Measurements from ENCODE around the gene LDLRAD4.

LDLRAD4 gene

DNA sequence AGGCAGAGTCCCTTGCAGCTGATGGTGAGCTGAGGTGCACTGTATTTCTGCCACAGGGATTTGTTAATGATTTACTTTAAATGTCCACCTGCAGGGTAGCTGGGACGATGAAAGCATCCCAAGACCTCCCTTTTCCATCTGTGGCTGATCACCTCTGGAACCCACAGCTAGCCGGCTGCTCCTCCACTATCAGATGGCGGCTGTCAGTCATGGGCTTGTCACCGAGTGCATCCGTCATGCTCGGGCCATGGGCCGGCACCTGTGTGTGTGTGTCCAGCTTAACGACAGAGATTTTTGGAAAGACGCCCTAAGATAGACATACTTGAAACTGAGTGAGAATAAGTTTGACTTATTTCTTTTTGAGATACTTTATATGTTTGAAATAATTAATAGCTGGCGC, 272.6 kb downstream of the LDLRAD4 start:
- Histone ChIP-seq H3K4me1 (ENCODE audit: control insufficient read depth, insufficient read depth, low read length) (no peaks in the 10 kb centered on the region), H3K4me2 (ENCODE audit: low read length) (no peak overlapping the region), H3K27me3 (ENCODE audit: control insufficient read depth, insufficient read depth, low read length) (peaks cover 2% of the 10 kb centered on the region), H3K9ac (ENCODE audit: low read depth, low read length) (no peak overlapping the region), H3K36me3 (ENCODE audit: insufficient read depth, low read length) (no peaks in the 10 kb centered on the region), H3K9me3 (replicated peaks; ENCODE audit: low read length) (no peaks in the 10 kb centered on the region), H3K4me3 (ENCODE audit: low read length) (no peak overlapping the region)

GRCh38 chr18:13492314-13492713, 273.8 kb downstream of the LDLRAD4 start:
- H3K9ac ChIP-seq (ENCODE audit: low read depth, low read length) = no peak overlapping the region
- no peak overlapping the region for H3K4me2 ChIP-seq (ENCODE audit: low read length)
- no peaks in the 10 kb centered on the region for H3K4me1 ChIP-seq (ENCODE audit: control insufficient read depth, insufficient read depth, low read length)
- no peaks in the 10 kb centered on the region for H3K27me3 ChIP-seq (ENCODE audit: control insufficient read depth, insufficient read depth, low read length)
- H3K36me3 ChIP-seq (ENCODE audit: insufficient read depth, low read length) = no peaks in the 10 kb centered on the region
- H3K9me3 ChIP-seq (replicated peaks; ENCODE audit: low read length) = no peaks in the 10 kb centered on the region
- H3K4me3 ChIP-seq (ENCODE audit: low read length) = no peak overlapping the region

- Histone ChIP-seq H3K4me2 (ENCODE audit: low read length) (no peak overlapping the region), H3K4me3 (ENCODE audit: low read length) (no peak overlapping the region), H3K27me3 (ENCODE audit: control insufficient read depth, insufficient read depth, low read length) (no peaks in the 10 kb centered on the region), H3K4me1 (ENCODE audit: control insufficient read depth, insufficient read depth, low read length) (no peaks in the 10 kb centered on the region), H3K9me3 (replicated peaks; ENCODE audit: low read length) (no peaks in the 10 kb centered on the region), H3K36me3 (ENCODE audit: insufficient read depth, low read length) (no peaks in the 10 kb centered on the region), H3K9ac (ENCODE audit: low read depth, low read length) (no peak overlapping the region)
Observed at GRCh38 chr18:13493079-13493478, 274.5 kb downstream of the LDLRAD4 start.

DNA sequence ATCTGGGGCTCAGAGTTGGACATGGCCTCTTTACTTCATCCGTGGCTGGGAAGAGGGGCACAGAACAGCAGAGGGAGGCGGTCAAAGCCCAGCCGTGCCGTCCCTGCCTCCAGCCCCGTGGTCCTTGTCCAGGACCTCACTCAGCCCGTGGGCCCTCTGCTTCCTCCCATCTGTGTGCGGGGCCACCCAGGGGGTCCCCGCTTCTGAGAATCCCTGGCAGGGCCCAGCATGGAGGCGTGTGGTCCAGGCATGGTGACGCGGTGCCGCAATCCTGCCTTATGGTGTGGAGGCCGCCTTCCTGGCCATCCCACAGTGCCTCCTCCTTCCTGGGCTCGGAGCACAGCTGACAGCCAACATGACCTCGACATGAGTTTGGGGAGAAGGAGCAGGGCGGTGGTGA, 275.2 kb downstream of the LDLRAD4 start:
- H3K4me3 ChIP-seq (ENCODE audit: low read length) = no peak overlapping the region
- H3K4me2 ChIP-seq (ENCODE audit: low read length) = no peak overlapping the region
- H3K9me3 ChIP-seq (replicated peaks; ENCODE audit: low read length) = no peaks in the 10 kb centered on the region
- H3K9ac ChIP-seq (ENCODE audit: low read depth, low read length) = no peak overlapping the region
- H3K36me3 ChIP-seq (ENCODE audit: insufficient read depth, low read length) = no peaks in the 10 kb centered on the region
- H3K4me1 ChIP-seq (ENCODE audit: control insufficient read depth, insufficient read depth, low read length) = no peaks in the 10 kb centered on the region
- no peaks in the 10 kb centered on the region for H3K27me3 ChIP-seq (ENCODE audit: control insufficient read depth, insufficient read depth, low read length)

- Histone ChIP-seq H3K9ac (ENCODE audit: low read depth, low read length) (no peak overlapping the region), H3K4me3 (ENCODE audit: low read length) (no peak overlapping the region), H3K9me3 (replicated peaks; ENCODE audit: low read length) (no peaks in the 10 kb centered on the region), H3K27me3 (ENCODE audit: control insufficient read depth, insufficient read depth, low read length) (peaks cover under 1% of the 10 kb centered on the region), H3K4me1 (ENCODE audit: control insufficient read depth, insufficient read depth, low read length) (no peaks in the 10 kb centered on the region), H3K36me3 (ENCODE audit: insufficient read depth, low read length) (no peaks in the 10 kb centered on the region), H3K4me2 (ENCODE audit: low read length) (no peak overlapping the region)
Observed at GRCh38 chr18:13494871-13495445, 276.4 kb downstream of the LDLRAD4 start.

DNA sequence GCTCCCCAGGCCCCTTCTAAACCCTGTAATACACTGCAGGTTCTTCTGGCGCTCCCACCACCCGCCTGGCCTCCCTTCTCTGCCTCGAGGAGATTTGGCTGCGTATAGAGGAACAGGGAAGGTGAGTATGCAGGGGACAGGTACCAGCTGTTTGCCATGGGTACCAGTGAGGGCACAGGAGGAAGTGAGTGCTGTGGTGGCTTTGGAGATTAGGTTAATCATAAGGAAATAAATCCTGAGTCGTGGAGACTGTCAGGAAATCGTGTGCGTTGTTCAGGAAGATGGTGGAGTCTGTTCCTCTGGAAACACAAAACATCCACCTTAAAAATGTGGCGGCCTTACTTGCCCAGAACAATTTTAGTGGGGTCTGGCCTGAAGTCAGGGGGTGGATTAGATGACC, 277.4 kb downstream of the LDLRAD4 start:
- Histone ChIP-seq H3K9ac (ENCODE audit: low read depth, low read length) (no peak overlapping the region), H3K4me2 (ENCODE audit: low read length) (no peak overlapping the region), H3K4me3 (ENCODE audit: low read length) (no peak overlapping the region), H3K9me3 (replicated peaks; ENCODE audit: low read length) (no peaks in the 10 kb centered on the region), H3K4me1 (ENCODE audit: control insufficient read depth, insufficient read depth, low read length) (peaks cover 6% of the 10 kb centered on the region), H3K27me3 (ENCODE audit: control insufficient read depth, insufficient read depth, low read length) (peaks cover 5% of the 10 kb centered on the region), H3K36me3 (ENCODE audit: insufficient read depth, low read length) (no peaks in the 10 kb centered on the region)

DNA sequence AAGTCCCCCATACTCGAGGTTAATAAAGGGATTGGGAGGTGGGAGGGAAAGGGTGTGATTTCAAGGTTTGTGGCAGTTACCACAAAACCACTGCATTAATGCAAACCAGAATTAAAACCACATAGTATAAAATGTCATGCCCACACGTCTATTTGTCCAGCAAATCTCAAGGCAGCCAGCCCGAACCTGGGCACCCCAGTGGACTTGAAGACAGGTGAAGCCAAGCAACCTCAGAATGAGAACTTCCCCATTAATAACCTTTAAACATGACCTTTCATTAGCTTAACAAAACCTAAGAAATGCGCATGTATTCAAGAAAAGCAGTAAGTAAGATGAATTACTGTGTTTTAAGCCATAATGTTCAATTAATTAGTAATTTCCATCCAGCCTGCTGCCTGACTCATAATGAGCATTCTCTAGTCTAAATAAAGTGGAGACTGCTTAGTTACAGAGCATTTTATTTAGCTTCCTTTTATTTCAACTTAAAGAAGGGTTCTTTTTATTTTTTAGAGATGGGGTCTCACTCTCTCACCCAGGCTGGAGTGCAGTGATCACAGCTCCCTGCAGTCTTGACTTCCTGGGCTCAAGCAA, 278.2 kb downstream of the LDLRAD4 start:
- H3K36me3 ChIP-seq (ENCODE audit: insufficient read depth, low read length) = no peaks in the 10 kb centered on the region
- no peaks in the 10 kb centered on the region for H3K9me3 ChIP-seq (replicated peaks; ENCODE audit: low read length)
- H3K27me3 ChIP-seq (ENCODE audit: control insufficient read depth, insufficient read depth, low read length) = peaks cover 12% of the 10 kb centered on the region
- no peak overlapping the region for H3K4me3 ChIP-seq (ENCODE audit: low read length)
- H3K9ac ChIP-seq (ENCODE audit: low read depth, low read length) = no peak overlapping the region
- peaks cover 12% of the 10 kb centered on the region for H3K4me1 ChIP-seq (ENCODE audit: control insufficient read depth, insufficient read depth, low read length)
- H3K4me2 ChIP-seq (ENCODE audit: low read length) = no peak overlapping the region

- Histone ChIP-seq H3K9ac (ENCODE audit: low read depth, low read length) (no peak overlapping the region), H3K4me1 (ENCODE audit: control insufficient read depth, insufficient read depth, low read length) (peaks cover 12% of the 10 kb centered on the region), H3K9me3 (replicated peaks; ENCODE audit: low read length) (no peaks in the 10 kb centered on the region), H3K4me2 (ENCODE audit: low read length) (peak overlapping the region; percentile 69), H3K36me3 (ENCODE audit: insufficient read depth, low read length) (no peaks in the 10 kb centered on the region), H3K4me3 (ENCODE audit: low read length) (no peak overlapping the region), H3K27me3 (ENCODE audit: control insufficient read depth, insufficient read depth, low read length) (peaks cover 26% of the 10 kb centered on the region)
Observed at GRCh38 chr18:13499803-13500202, 281.2 kb downstream of the LDLRAD4 start.

DNA sequence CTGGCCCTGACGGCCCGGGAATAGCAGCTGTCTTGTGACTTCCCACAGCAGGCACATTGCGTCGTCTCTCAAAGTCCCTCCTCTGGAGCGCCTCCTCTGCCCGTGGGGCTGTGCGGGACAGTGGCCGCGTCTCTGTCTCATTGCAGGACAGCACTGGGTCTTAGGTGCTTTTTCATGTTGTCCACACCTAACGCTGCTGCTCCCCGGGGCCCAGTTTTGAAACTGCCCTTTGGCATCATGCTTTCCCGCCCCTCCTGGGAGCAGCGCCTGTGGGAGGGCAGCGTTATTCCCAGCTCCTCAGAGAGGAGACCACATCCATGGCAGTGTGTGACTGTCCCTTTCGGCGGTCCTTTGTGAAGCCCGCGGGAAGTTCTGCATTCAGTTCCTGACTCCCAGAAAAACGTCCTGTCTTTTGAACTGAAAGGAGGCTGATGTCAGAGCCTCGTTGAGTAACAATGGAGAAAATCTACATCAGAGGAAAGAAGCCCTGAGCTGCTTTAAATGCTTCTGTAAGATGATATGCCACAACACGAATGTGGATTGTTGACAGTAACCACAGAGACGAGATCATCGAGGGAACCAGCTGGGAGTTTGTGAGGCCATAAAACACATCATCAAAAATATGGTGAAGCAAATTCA, 281.8 kb downstream of the LDLRAD4 start:
- H3K9ac ChIP-seq (ENCODE audit: low read depth, low read length) = peak overlapping the region; percentile 24
- peak overlapping the region; percentile 69 for H3K4me2 ChIP-seq (ENCODE audit: low read length)
- H3K27me3 ChIP-seq (ENCODE audit: control insufficient read depth, insufficient read depth, low read length) = peaks cover 26% of the 10 kb centered on the region
- no peaks in the 10 kb centered on the region for H3K36me3 ChIP-seq (ENCODE audit: insufficient read depth, low read length)
- H3K4me1 ChIP-seq (ENCODE audit: control insufficient read depth, insufficient read depth, low read length) = peaks cover 12% of the 10 kb centered on the region
- peak overlapping the region; percentile 53 for H3K4me3 ChIP-seq (ENCODE audit: low read length)
- no peaks in the 10 kb centered on the region for H3K9me3 ChIP-seq (replicated peaks; ENCODE audit: low read length)

- Histone ChIP-seq H3K9ac (ENCODE audit: low read depth, low read length) (no peak overlapping the region), H3K4me1 (ENCODE audit: control insufficient read depth, insufficient read depth, low read length) (peaks cover 12% of the 10 kb centered on the region), H3K4me2 (ENCODE audit: low read length) (peak overlapping the region; percentile 22), H3K36me3 (ENCODE audit: insufficient read depth, low read length) (no peaks in the 10 kb centered on the region), H3K4me3 (ENCODE audit: low read length) (no peak overlapping the region), H3K9me3 (replicated peaks; ENCODE audit: low read length) (no peaks in the 10 kb centered on the region), H3K27me3 (ENCODE audit: control insufficient read depth, insufficient read depth, low read length) (peaks cover 26% of the 10 kb centered on the region)
Observed at GRCh38 chr18:13500869-13501542, 282.4 kb downstream of the LDLRAD4 start.

- Histone ChIP-seq H3K36me3 (ENCODE audit: insufficient read depth, low read length) (no peaks in the 10 kb centered on the region), H3K4me3 (ENCODE audit: low read length) (no peak overlapping the region), H3K9ac (ENCODE audit: low read depth, low read length) (no peak overlapping the region), H3K9me3 (replicated peaks; ENCODE audit: low read length) (no peaks in the 10 kb centered on the region), H3K4me1 (ENCODE audit: control insufficient read depth, insufficient read depth, low read length) (peaks cover 12% of the 10 kb centered on the region), H3K4me2 (ENCODE audit: low read length) (peak overlapping the region; percentile 22), H3K27me3 (ENCODE audit: control insufficient read depth, insufficient read depth, low read length) (peaks cover 26% of the 10 kb centered on the region)
Observed at GRCh38 chr18:13501543-13501887, 283.0 kb downstream of the LDLRAD4 start.

All from skeletal muscle satellite cell (primary cell).